Bronchial epithelial cell (primary cell): Measurements from ENCODE around the gene LAMP1. TPM values are rescaled to one million over a fixed set of nuclear protein-coding genes. Genes with fewer than 3 reads are reported as not detected.

Source experiments
- DNase-seq: peaks from one replicate; pipeline ENCODE4 v3.0.0-alpha.2; 2010; ENCODE audit warnings: low read depth
- FAIRE-seq: peaks from 2 replicates; lab custom pipeline; 2011; peaks lifted over from hg19 to GRCh38; lab: Jason Lieb, UNC
- H3K27me3 ChIP-seq: 2 replicates; pipeline ENCODE4 v1.5.1; 2011; ENCODE audit warnings: low read length; ENCODE audit not compliant: control insufficient read depth, insufficient read depth
- H3K36me3 ChIP-seq: 2 replicates; pipeline ENCODE4 v1.5.1; 2011; ENCODE audit warnings: low read length; ENCODE audit not compliant: control insufficient read depth, insufficient read depth
- H3K4me3 ChIP-seq: 2 replicates; pipeline ENCODE4 v1.5.1; 2011; ENCODE audit warnings: mild to moderate bottlenecking, low read depth, low read length, control low read depth
- CTCF ChIP-seq: IDR thresholded peaks from 2 replicates; pipeline ENCODE4 v1.5.1; 2011; ENCODE audit warnings: mild to moderate bottlenecking, moderate library complexity, low read length, control low read depth, inconsistent platforms; ENCODE audit not compliant: insufficient read depth, severe bottlenecking
- total RNA-seq: library from RNA; depleted of rRNA; stranded (reverse); fragments of >200 nt; gene quantifications from 2 replicates; pipeline ENCODE4 v1.2.1, GENCODE V29; 2014

LAMP1 gene
- total RNA-seq, 1 donor from 2014 or later = 286 TPM

- DNase-seq (no peak), FAIRE-seq (no peak)
- Histone ChIP-seq H3K27me3 (no peaks in the 10 kb centered on the region), H3K4me3 (no peak overlapping the region), H3K36me3 (peaks cover 25% of the 10 kb centered on the region)
- no peak for TF ChIP-seq CTCF
These were observed 19.0 kb downstream of the LAMP1 start for GRCh38 chr13:113315992-113316391.

GRCh38 chr13:113317031-113317430 lies 20.0 kb downstream of the LAMP1 start:
- Histone ChIP-seq H3K4me3 (no peak overlapping the region), H3K27me3 (no peaks in the 10 kb centered on the region), H3K36me3 (peaks cover 21% of the 10 kb centered on the region)
- TF ChIP-seq CTCF = no peak
- FAIRE-seq (no peak), DNase-seq (no peak)

GRCh38 chr13:113318956-113319355 lies 21.9 kb downstream of the LAMP1 start:
- DNase-seq (no peak), FAIRE-seq (no peak)
- TF ChIP-seq CTCF = no peak
- H3K27me3 ChIP-seq = no peaks in the 10 kb centered on the region
- no peak overlapping the region for H3K4me3 ChIP-seq
- H3K36me3 ChIP-seq = peaks cover 19% of the 10 kb centered on the region

GRCh38 chr13:113319371-113319770 lies 22.3 kb downstream of the LAMP1 start:
- TF ChIP-seq CTCF = no peak
- no peak for FAIRE-seq
- Histone ChIP-seq H3K36me3 (peaks cover 19% of the 10 kb centered on the region), H3K27me3 (no peaks in the 10 kb centered on the region), H3K4me3 (no peak overlapping the region)
- no peak for DNase-seq

GRCh38 chr13:113320226-113320875 lies 23.3 kb downstream of the LAMP1 start:
- DNase-seq (no peak), FAIRE-seq (no peak)
- no peak overlapping the region for H3K4me3 ChIP-seq
- peaks cover 19% of the 10 kb centered on the region for H3K36me3 ChIP-seq
- H3K27me3 ChIP-seq = no peaks in the 10 kb centered on the region
- no peak for TF ChIP-seq CTCF

GRCh38 chr13:113321546-113321945 lies 24.5 kb downstream of the LAMP1 start:
- DNase-seq (no peak), FAIRE-seq (no peak)
- Histone ChIP-seq H3K27me3 (no peaks in the 10 kb centered on the region), H3K4me3 (no peak overlapping the region), H3K36me3 (peaks cover 19% of the 10 kb centered on the region)
- TF ChIP-seq CTCF = no peak
